CD4-positive, alpha-beta T cell treated with Interleukin-21 for 1 hour (primary cell): ENCODE measurements around the gene TINAG.

Experiments used
- DNase-seq: peaks from one replicate; pipeline ENCODE4 v3.0.0-alpha.2; 2020

TINAG gene

GRCh38 chr6:54308289-54308985 is at the start of gene TINAG:
Gene TINAG, plus strand, starts transcription at chr6:54308441. Its CDS starts 110 bp downstream, at chr6:54308551.
- no peak for DNase-seq

- no peak for DNase-seq
These were observed 48.2 kb upstream of the TINAG start for GRCh38 chr6:54260025-54260424.

- DNase-seq = no peak
These were observed 45.7 kb upstream of the TINAG start for GRCh38 chr6:54262499-54262898.

GRCh38 chr6:54262971-54263370 is 45.3 kb upstream of the TINAG start:
- DNase-seq = no peak

GRCh38 chr6:54264581-54265272 is 43.5 kb upstream of the TINAG start:
- DNase-seq = no peak

- DNase-seq = no peak
These were observed 41.8 kb upstream of the TINAG start for GRCh38 chr6:54266400-54266923.

GRCh38 chr6:54267798-54268197 is 40.4 kb upstream of the TINAG start:
- no peak for DNase-seq

- DNase-seq = no peak
These were observed 34.9 kb upstream of the TINAG start for GRCh38 chr6:54273214-54273820.

- no peak for DNase-seq
These were observed 33.9 kb upstream of the TINAG start for GRCh38 chr6:54274383-54274782.

GRCh38 chr6:54282186-54282585 is 26.1 kb upstream of the TINAG start:
- no peak for DNase-seq

GRCh38 chr6:54284161-54284860 is 23.9 kb upstream of the TINAG start:
- no peak for DNase-seq

GRCh38 chr6:54285595-54285994 is 22.6 kb upstream of the TINAG start:
- DNase-seq = no peak

- no peak for DNase-seq
These were observed 22.1 kb upstream of the TINAG start for GRCh38 chr6:54286141-54286540.

- no peak for DNase-seq
These were observed 19.8 kb upstream of the TINAG start for GRCh38 chr6:54288474-54288873.

GRCh38 chr6:54289426-54289825 is 18.8 kb upstream of the TINAG start:
- no peak for DNase-seq

GRCh38 chr6:54291146-54291545 is 17.1 kb upstream of the TINAG start:
- no peak for DNase-seq

GRCh38 chr6:54291738-54292137 is 16.5 kb upstream of the TINAG start:
- no peak for DNase-seq

- DNase-seq = no peak
These were observed 13.2 kb upstream of the TINAG start for GRCh38 chr6:54294965-54295532.

GRCh38 chr6:54299542-54300269 is 8.5 kb upstream of the TINAG start:
- no peak for DNase-seq

GRCh38 chr6:54301770-54302169 is 6.5 kb upstream of the TINAG start:
- no peak for DNase-seq

GRCh38 chr6:54307439-54307910 is 766 bp upstream of the TINAG start:
- DNase-seq = no peak

- DNase-seq = no peak
These were observed 710 bp downstream of the TINAG start for GRCh38 chr6:54308986-54309315.
